Activated CD4-positive, alpha-beta T cell treated with anti-CD3 and anti-CD28 coated beads, Interleukin-2, amount 50 U/mL, for 48 hours (primary cell): ENCODE measurements around the gene NFATC4.

Source experiments
- DNase-seq, 2 experiments: peaks; one replicate each; pipeline ENCODE4 v3.0.0-alpha.2; 2020

Gene NFATC4

GRCh38 chr14:24390701-24391468 lies 22.9 kb downstream of the NFATC4 start:
- no peak for DNase-seq

- DNase-seq = no peak
These were observed 24.5 kb downstream of the NFATC4 start for GRCh38 chr14:24392325-24393091.

- DNase-seq = no peak
These were observed 26.3 kb downstream of the NFATC4 start for GRCh38 chr14:24394275-24394674.

GRCh38 chr14:24395609-24396582 lies 27.9 kb downstream of the NFATC4 start:
- no peak for DNase-seq

GRCh38 chr14:24397639-24398292 lies 29.8 kb downstream of the NFATC4 start:
- DNase-seq = no peak

- no peak for DNase-seq
These were observed 30.3 kb downstream of the NFATC4 start for GRCh38 chr14:24398293-24398652.

- DNase-seq = peak; percentile 11 to 12
These were observed 30.9 kb downstream of the NFATC4 start, which contains the start of gene NYNRIN for GRCh38 chr14:24398653-24399446. TSS of gene NYNRIN (plus strand) at chr14:24399003. CDS start at chr14:24399247, 244 bp downstream.

GRCh38 chr14:24399447-24399822 lies 31.5 kb downstream of the NFATC4 start:
- no peak for DNase-seq

GRCh38 chr14:24399999-24400718 lies 32.2 kb downstream of the NFATC4 start:
- no peak for DNase-seq

- no peak for DNase-seq
These were observed 34.1 kb downstream of the NFATC4 start for GRCh38 chr14:24401810-24402702.

- DNase-seq = no peak
These were observed 35.5 kb downstream of the NFATC4 start for GRCh38 chr14:24403294-24403998.

GRCh38 chr14:24404814-24405213 lies 36.8 kb downstream of the NFATC4 start:
- DNase-seq = no peak

GRCh38 chr14:24406416-24406815 lies 38.4 kb downstream of the NFATC4 start:
- no peak for DNase-seq

- no peak for DNase-seq
These were observed 39.8 kb downstream of the NFATC4 start for GRCh38 chr14:24407608-24408325.

GRCh38 chr14:24408764-24409163 lies 40.8 kb downstream of the NFATC4 start:
- DNase-seq = no peak

GRCh38 chr14:24409192-24409591 lies 41.2 kb downstream of the NFATC4 start:
- no peak for DNase-seq

GRCh38 chr14:24409956-24410355 lies 42.0 kb downstream of the NFATC4 start:
- DNase-seq = no peak
